GM19468 (cell line): ENCODE data around the gene SSTR5.
"Not testable (repeated sequence)": the region's sequence is repeated elsewhere in the genome, so short reads cannot be mapped to it uniquely, and the experiment has no call there.

Experiments
- ATAC-seq: cut with Tn5 transposase; IDR thresholded peaks from one replicate; pipeline ENCODE4 v1.9.1; 2021; ENCODE audit warnings: mild to moderate bottlenecking, moderate library complexity, moderate number of reproducible peaks; ENCODE audit not compliant: unreplicated experiment; ENCODE audit errors: extremely low read depth

The SSTR5 gene

GRCh38 chr16:1071561-1072225 is 854 bp upstream of the SSTR5 start:
- no peak for ATAC-seq

GRCh38 chr16:1073262-1073558 is 663 bp downstream of the SSTR5 start:
- no peak for ATAC-seq

- no peak for ATAC-seq
Observed at GRCh38 chr16:1073566-1074378, 1.2 kb downstream of the SSTR5 start.

GRCh38 chr16:1074379-1074649 is 1.8 kb downstream of the SSTR5 start:
- ATAC-seq, result no peak

- ATAC-seq, result no peak
Observed at GRCh38 chr16:1075546-1075945, 3.0 kb downstream of the SSTR5 start.

GRCh38 chr16:1076801-1077576 is 4.4 kb downstream of the SSTR5 start:
- no peak for ATAC-seq

- ATAC-seq, result no peak
Observed at GRCh38 chr16:1077877-1078578, 5.5 kb downstream of the SSTR5 start.

- no peak for ATAC-seq
Observed at GRCh38 chr16:1078579-1079021, 6.1 kb downstream of the SSTR5 start.

GRCh38 chr16:1079341-1079740 is 6.8 kb downstream of the SSTR5 start:
- ATAC-seq, result no peak

- no peak for ATAC-seq
Observed at GRCh38 chr16:1079786-1080525, 7.4 kb downstream of the SSTR5 start.

- ATAC-seq, result no peak
Observed at GRCh38 chr16:1080801-1081733, 8.5 kb downstream of the SSTR5 start.

GRCh38 chr16:1081734-1082265 is 9.3 kb downstream of the SSTR5 start:
- ATAC-seq, result no peak

- no peak for ATAC-seq
Observed at GRCh38 chr16:1082266-1082951, 9.9 kb downstream of the SSTR5 start.

GRCh38 chr16:1082952-1083675 is 10.6 kb downstream of the SSTR5 start:
- no peak for ATAC-seq

GRCh38 chr16:1084971-1085370 is 12.4 kb downstream of the SSTR5 start:
- no peak for ATAC-seq

GRCh38 chr16:1086443-1086842 is 13.9 kb downstream of the SSTR5 start:
- not testable (repeated sequence) for ATAC-seq

- no peak for ATAC-seq
Observed at GRCh38 chr16:1088295-1089170, 16.0 kb downstream of the SSTR5 start.
